ENCODE measurements around the gene PDE8B. TPM values are rescaled to one million over a fixed set of nuclear protein-coding genes. Genes with fewer than 3 reads are reported as not detected.

PDE8B gene
- total RNA-seq, 1 donor from 2014 or later, result 7.8 TPM

DNA sequence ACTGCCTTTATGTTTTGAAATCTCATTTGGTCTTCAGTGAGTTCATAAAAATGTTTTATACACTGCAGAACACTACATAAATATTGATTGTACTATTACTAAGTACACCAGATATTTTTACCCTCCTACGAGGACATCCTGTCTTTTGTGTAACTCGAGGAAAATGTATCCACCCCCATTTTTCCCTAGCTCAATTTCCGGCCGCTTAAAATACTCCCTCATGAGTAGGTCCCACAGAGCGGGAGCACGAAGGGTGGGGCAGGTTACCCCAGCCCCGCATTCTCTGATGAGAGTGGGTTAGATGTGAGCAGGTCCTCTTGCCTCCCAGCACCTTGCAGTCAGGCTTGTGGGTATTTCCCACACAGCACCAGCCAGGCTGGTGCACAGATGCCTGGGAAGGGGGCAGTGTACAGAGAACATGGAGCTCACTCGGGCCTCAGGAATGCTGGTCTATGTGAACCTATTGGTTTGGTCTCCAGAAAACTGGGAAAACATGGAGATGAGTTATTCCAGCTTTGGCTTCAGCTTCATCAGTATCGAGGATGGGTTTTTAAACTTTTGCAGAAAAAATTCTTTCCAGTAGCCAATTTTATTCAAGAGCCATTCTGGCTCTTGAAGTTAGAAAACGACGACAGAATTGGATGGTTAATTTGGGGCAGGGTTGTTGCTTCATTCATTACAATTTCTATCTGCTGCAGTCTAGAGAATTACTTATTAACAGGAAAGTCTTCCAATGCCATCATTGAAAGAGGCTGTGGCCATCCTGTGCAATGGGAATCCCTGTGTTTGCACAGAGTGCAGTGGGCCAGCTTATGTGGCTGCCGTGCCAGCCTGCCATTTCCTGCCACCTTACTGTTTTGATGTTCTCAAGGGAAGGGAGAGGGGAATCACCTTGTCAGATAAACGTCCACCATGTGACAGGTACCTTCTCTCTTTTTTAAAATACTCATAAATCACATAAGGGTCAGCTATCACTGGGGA lies 208.4 kb downstream of the PDE8B start:
- TF ChIP-seq CTCF (IDR thresholded peaks at IDR 0.05; ENCODE audit: unreplicated experiment), result no peak
- H3K27me3 Mint-ChIP-seq (ENCODE audit: unreplicated experiment), result peaks cover 2% of the 10 kb centered on the region
- DNase-seq (ENCODE audit: low spot score), result no peak
- no peak overlapping the region for H3K27ac Mint-ChIP-seq (ENCODE audit: unreplicated experiment)
- H3K4me1 Mint-ChIP-seq (ENCODE audit: unreplicated experiment), result no peaks in the 10 kb centered on the region
- peaks cover 4% of the 10 kb centered on the region for H3K36me3 Mint-ChIP-seq (ENCODE audit: low read depth, unreplicated experiment)
- no peaks in the 10 kb centered on the region for H3K9me3 Mint-ChIP-seq (ENCODE audit: unreplicated experiment)
- no peak overlapping the region for H3K4me3 Mint-ChIP-seq (ENCODE audit: unreplicated experiment)

- TF ChIP-seq CTCF (IDR thresholded peaks at IDR 0.05; ENCODE audit: unreplicated experiment), result no peak
- no peaks in the 10 kb centered on the region for H3K9me3 Mint-ChIP-seq (ENCODE audit: unreplicated experiment)
- peaks cover 4% of the 10 kb centered on the region for H3K36me3 Mint-ChIP-seq (ENCODE audit: low read depth, unreplicated experiment)
- H3K27ac Mint-ChIP-seq (ENCODE audit: unreplicated experiment), result no peak overlapping the region
- H3K4me1 Mint-ChIP-seq (ENCODE audit: unreplicated experiment), result no peaks in the 10 kb centered on the region
- no peak overlapping the region for H3K4me3 Mint-ChIP-seq (ENCODE audit: unreplicated experiment)
- peaks cover 2% of the 10 kb centered on the region for H3K27me3 Mint-ChIP-seq (ENCODE audit: unreplicated experiment)
- DNase-seq (ENCODE audit: low spot score), result no peak
Observed at GRCh38 chr5:77419644-77420582, 209.4 kb downstream of the PDE8B start.

DNA sequence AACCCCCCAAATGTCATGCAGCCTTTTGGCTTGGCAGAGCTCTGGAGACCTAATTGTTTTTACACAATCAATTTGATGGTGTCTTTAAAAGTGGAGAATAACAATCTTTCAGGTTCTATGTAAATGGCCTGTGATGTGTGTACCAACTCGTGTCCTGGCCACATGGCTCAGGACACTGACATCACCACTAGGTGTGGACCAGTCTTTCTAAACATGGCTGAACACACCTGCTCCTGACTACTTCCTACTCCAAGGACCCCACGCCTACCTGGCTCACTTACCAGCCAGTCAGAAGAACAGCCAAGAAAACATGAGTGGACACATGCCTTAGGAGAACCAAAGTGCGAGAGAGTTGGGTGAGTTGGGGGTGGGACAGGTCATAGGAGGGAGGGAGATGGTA lies 210.5 kb downstream of the PDE8B start:
- TF ChIP-seq CTCF (IDR thresholded peaks at IDR 0.05; ENCODE audit: unreplicated experiment), result no peak
- DNase-seq (ENCODE audit: low spot score), result no peak
- H3K27me3 Mint-ChIP-seq (ENCODE audit: unreplicated experiment), result peaks cover 2% of the 10 kb centered on the region
- no peaks in the 10 kb centered on the region for H3K9me3 Mint-ChIP-seq (ENCODE audit: unreplicated experiment)
- no peaks in the 10 kb centered on the region for H3K4me1 Mint-ChIP-seq (ENCODE audit: unreplicated experiment)
- H3K36me3 Mint-ChIP-seq (ENCODE audit: low read depth, unreplicated experiment), result peaks cover 4% of the 10 kb centered on the region
- H3K4me3 Mint-ChIP-seq (ENCODE audit: unreplicated experiment), result no peak overlapping the region
- no peak overlapping the region for H3K27ac Mint-ChIP-seq (ENCODE audit: unreplicated experiment)

DNA sequence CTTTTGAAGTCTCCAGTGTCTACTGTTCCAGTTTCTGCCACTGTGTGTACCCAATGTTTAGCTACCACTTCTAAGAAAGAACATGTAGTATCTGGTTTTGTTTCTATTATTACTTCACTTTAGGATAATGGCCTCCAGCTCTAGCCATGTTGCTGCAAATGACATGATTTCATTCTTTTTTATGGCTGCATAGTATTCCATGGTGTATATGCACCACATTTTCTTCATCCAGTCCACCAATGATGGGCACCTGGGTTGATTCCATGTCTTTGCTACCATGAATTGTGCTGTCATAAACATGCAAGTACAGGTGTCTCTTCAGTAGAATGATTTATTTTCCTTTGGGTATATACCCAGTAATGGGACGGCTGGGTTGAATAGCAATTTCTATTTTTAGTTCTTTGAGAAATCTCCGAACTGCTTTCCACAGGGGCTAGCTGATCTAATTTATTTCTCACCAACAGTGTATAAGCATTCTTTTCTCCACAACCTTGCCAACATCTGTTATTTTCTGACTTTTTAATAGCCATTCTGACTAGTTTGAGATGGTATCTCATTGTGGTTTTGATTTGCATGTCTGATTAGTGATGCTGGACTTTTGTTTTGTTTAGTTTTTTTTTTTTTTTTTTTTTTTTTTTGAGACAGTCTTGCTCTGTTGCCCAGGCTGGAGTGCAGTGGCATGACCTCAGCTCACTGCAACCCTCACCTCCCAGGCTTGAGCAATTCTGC lies 212.7 kb downstream of the PDE8B start:
- Mint-ChIP-seq H3K36me3 (ENCODE audit: low read depth, unreplicated experiment) (peaks cover 4% of the 10 kb centered on the region), H3K27ac (ENCODE audit: unreplicated experiment) (no peak overlapping the region), H3K27me3 (ENCODE audit: unreplicated experiment) (peaks cover 2% of the 10 kb centered on the region), H3K9me3 (ENCODE audit: unreplicated experiment) (no peaks in the 10 kb centered on the region), H3K4me3 (ENCODE audit: unreplicated experiment) (no peak overlapping the region), H3K4me1 (ENCODE audit: unreplicated experiment) (no peaks in the 10 kb centered on the region)
- TF ChIP-seq CTCF (IDR thresholded peaks at IDR 0.05; ENCODE audit: unreplicated experiment), result no peak
- no peak for DNase-seq (ENCODE audit: low spot score)

All from endothelial cell (in vitro differentiated cells).